A549 (cell line): Measurements from ENCODE around the gene TMEM237. TPM values are rescaled to one million over a fixed set of nuclear protein-coding genes. Genes with fewer than 3 reads are reported as not detected.

ENCODE experiments used
- ATAC-seq, 2 experiments: fragments of 200-7000 bp in 1 of 2; fragments of >200 bp in 1 of 2; cut with Nextera tagmentation in 1 of 2; cut with Tn5 transposase in 1 of 2; 3 replicates each; pipeline versions ENCODE4 v1.8.0 to v1.9.1; 2018 to 2020; ENCODE audit warnings: mild to moderate bottlenecking in 1 of 2, moderate library complexity in 1 of 2
- CTCF ChIA-PET: fragments of 300-600 bp; sonication (Branson Sonifier 250); formaldehyde crosslinking; extraction: SDS; loops from one replicate; lab custom pipeline; 2021; ENCODE audit warnings: antibody characterized with exemption, inconsistent platforms; lab: Yijun Ruan, JAX
- POLR2A ChIA-PET: fragments of 350-600 bp; formaldehyde crosslinking; extraction: SDS; loops from one replicate; lab custom pipeline; 2021; ENCODE audit warnings: antibody characterized with exemption, inconsistent platforms; lab: Yijun Ruan, JAX
- DNase-seq, 2 experiments: peaks; one replicate each; pipeline versions ENCODE4 v3.0.0 to v3.0.0-alpha.2; 2011 to 2016; ENCODE audit warnings: low read depth in 1 of 2, low spot score in 1 of 2
- FAIRE-seq: peaks from 2 replicates; lab custom pipeline; 2011; peaks lifted over from hg19 to GRCh38; lab: Jason Lieb, UNC
- H3K27ac ChIP-seq, 2 experiments: fragments of >200 bp; sonication (Bioruptor Twin); formaldehyde crosslinking; 3 replicates each; pipeline ENCODE4 v1.5.1; 2016 to 2017
- H3K4me1 ChIP-seq: fragments of >200 bp; sonication (Bioruptor Twin); formaldehyde crosslinking; 3 replicates; pipeline ENCODE4 v1.6.1; 2016
- H3K4me2 ChIP-seq: fragments of >200 bp; sonication (Bioruptor Twin); formaldehyde crosslinking; 3 replicates; pipeline ENCODE4 v1.6.1; 2016
- H3K4me3 ChIP-seq: fragments of >200 bp; sonication (Bioruptor Twin); formaldehyde crosslinking; 3 replicates; pipeline ENCODE4 v1.5.1; 2016
- H3K9me3 ChIP-seq: fragments of >200 bp; sonication (Bioruptor Twin); formaldehyde crosslinking; 3 replicates; pipeline ENCODE4 v1.6.1; 2016
- CBX2 ChIP-seq: fragments of 200-600 bp; sonication (generic); IDR thresholded peaks from 2 replicates; pipeline ENCODE4 v1.6.1; 2016; ENCODE audit warnings: low read depth, mild to moderate bottlenecking, borderline replicate concordance
- CBX8 ChIP-seq: fragments of 200-600 bp; sonication (generic); IDR thresholded peaks from 2 replicates; pipeline ENCODE4 v1.6.1; 2016
- CEBPB ChIP-seq, 2 experiments: fragments of >200 bp in 1 of 2; sonication (Bioruptor Twin) in 1 of 2; formaldehyde crosslinking in 1 of 2; IDR thresholded peaks; 2 replicates each; pipeline ENCODE4 v1.6.1; 2012 to 2016
- CHD2 ChIP-seq: fragments of 150-350 bp; IDR thresholded peaks from 2 replicates; pipeline ENCODE4 v1.6.1; 2014; ENCODE audit warnings: low read length; ENCODE audit not compliant: partially characterized antibody
- EHF ChIP-seq: fragments of 250-450 bp; sonication (Bioruptor Pico); IDR thresholded peaks from 2 replicates; pipeline ENCODE4 v1.5.0; 2020; ENCODE audit warnings: mild to moderate bottlenecking
- EP300 ChIP-seq, 2 experiments: fragments of >200 bp; sonication (Bioruptor Twin); formaldehyde crosslinking; IDR thresholded peaks; 2 replicates in 1 of 2; 3 replicates in 1 of 2; pipeline ENCODE4 v1.6.1; 2016 to 2017
- ESRRA ChIP-seq: fragments of 150-350 bp; IDR thresholded peaks from 2 replicates; pipeline ENCODE4 v1.6.1; 2014; ENCODE audit warnings: mild to moderate bottlenecking, low read length, borderline replicate concordance
- FOSB ChIP-seq: fragments of 250-450 bp; sonication (Bioruptor Pico); IDR thresholded peaks from 2 replicates; pipeline ENCODE4 v1.5.0; 2020; ENCODE audit warnings: mild to moderate bottlenecking, moderate library complexity
- FOSL2 ChIP-seq, 2 experiments: fragments of 450-650 bp in 1 of 2; fragments of >200 bp in 1 of 2; sonication (Bioruptor Twin) in 1 of 2; formaldehyde crosslinking; IDR thresholded peaks; 2 replicates each; pipeline versions ENCODE4 v1.5.0 to v1.6.1; 2016 to 2020; ENCODE audit warnings: mild to moderate bottlenecking in 1 of 2, moderate library complexity in 1 of 2
- HOXB5 ChIP-seq: fragments of 250-450 bp; sonication (Bioruptor Pico); IDR thresholded peaks from 2 replicates; pipeline ENCODE4 v1.5.0; 2020; ENCODE audit warnings: mild to moderate bottlenecking, moderate library complexity
- JUNB ChIP-seq: fragments of >200 bp; sonication (Bioruptor Twin); formaldehyde crosslinking; IDR thresholded peaks from 2 replicates; pipeline ENCODE4 v1.6.1; 2016
- MAZ ChIP-seq: fragments of 150-350 bp; IDR thresholded peaks from 2 replicates; pipeline ENCODE4 v1.6.1; 2014; ENCODE audit warnings: antibody characterized with exemption, low read depth, low read length, borderline replicate concordance
- MYC ChIP-seq: IDR thresholded peaks from 2 replicates; pipeline ENCODE4 v1.6.1; 2012; ENCODE audit warnings: mild to moderate bottlenecking, inconsistent platforms, low read length, improper control_type of control experiment, borderline replicate concordance
- NFE2L2 ChIP-seq: fragments of 150-350 bp; conservative IDR thresholded peaks from 2 replicates; pipeline ENCODE4 v1.6.1; 2014; ENCODE audit warnings: low read length
- PHF8 ChIP-seq: fragments of 200-600 bp; sonication (generic); IDR thresholded peaks from 2 replicates; pipeline ENCODE4 v1.6.1; 2016; ENCODE audit warnings: low read depth, mild to moderate bottlenecking, antibody characterized with exemption, moderate library complexity, borderline replicate concordance
- POLR2AphosphoS2 ChIP-seq: conservative IDR thresholded peaks from 2 replicates; pipeline ENCODE4 v1.6.1; 2012; ENCODE audit warnings: low read length, improper control_type of control experiment, inconsistent platforms
- RAD21 ChIP-seq, 2 experiments: fragments of >200 bp in 1 of 2; sonication (Bioruptor Twin) in 1 of 2; formaldehyde crosslinking in 1 of 2; IDR thresholded peaks in 1 of 2; conservative IDR thresholded peaks in 1 of 2; 2 replicates in 1 of 2; 3 replicates in 1 of 2; pipeline ENCODE4 v1.6.1; 2012 to 2018; ENCODE audit warnings: inconsistent platforms in 1 of 2
- RARB ChIP-seq: fragments of 250-450 bp; sonication (Bioruptor Pico); IDR thresholded peaks from 2 replicates; pipeline ENCODE4 v1.8.0; 2021; ENCODE audit warnings: mild to moderate bottlenecking, moderate library complexity
- TP53 ChIP-seq: fragments of 250-450 bp; sonication (Bioruptor Pico); IDR thresholded peaks from 2 replicates; pipeline ENCODE4 v1.5.0; 2021; ENCODE audit warnings: mild to moderate bottlenecking, moderate library complexity
- ZFP36 ChIP-seq: fragments of 450-650 bp; IDR thresholded peaks from 2 replicates; pipeline ENCODE4 v1.6.1; 2014; ENCODE audit warnings: borderline replicate concordance; ENCODE audit not compliant: partially characterized antibody
- ZSCAN20 ChIP-seq: fragments of 250-450 bp; sonication (Bioruptor Pico); IDR thresholded peaks from 2 replicates; pipeline ENCODE4 v1.8.0; 2022; ENCODE audit warnings: mild to moderate bottlenecking, moderate library complexity
- WGBS: methylation state at CpG from one replicate; pipeline ENCODE4 v1.1.6; 2017; ENCODE audit errors: missing lambda C conversion rate; 5-methylcytosine and 5-hydroxymethylcytosine counted together
- polyA plus RNA-seq, 4 experiments: library from polyadenylated mRNA; depleted of rRNA in 3 of 4; stranded (reverse); fragments of >200 nt; fragmentation: RNase III in 1 of 4; extraction: RNeasy Plus Mini Kit Qiagen cat#74134 plus additional on column Dnase treatment in 1 of 4; gene quantifications; 2 replicates in 3 of 4; 3 replicates in 1 of 4; pipeline ENCODE4 v1.2.3, GENCODE V29; 2011 to 2017
- TF ChIP-seq, protein P1 (sequence below): fragments of 200-600 bp; sonication (generic); IDR thresholded peaks from 2 replicates; pipeline ENCODE4 v1.6.1; 2016; ENCODE audit warnings: antibody characterized with exemption, mild to moderate bottlenecking, moderate library complexity
- TF ChIP-seq, protein P2 (sequence below): fragments of >200 bp; sonication (Bioruptor Twin); formaldehyde crosslinking; IDR thresholded peaks from 3 replicates; pipeline ENCODE4 v1.6.1; 2016
- TF ChIP-seq, protein P3 (sequence below): IDR thresholded peaks from 2 replicates; pipeline ENCODE4 v1.6.1; 2012
- TF ChIP-seq, protein P4 (sequence below): IDR thresholded peaks from 2 replicates; pipeline ENCODE4 v1.6.1; 2012; ENCODE audit warnings: low read depth, borderline replicate concordance
- TF ChIP-seq, protein P5 (sequence below): fragments of 150-350 bp; IDR thresholded peaks from 2 replicates; pipeline ENCODE4 v1.6.1; 2014; ENCODE audit warnings: low read depth, mild to moderate bottlenecking, low read length

TMEM237 gene
- polyA plus RNA-seq, 2 of the 4 experiments (the other 2 are of a cell fraction), result 15.7 to 37.1 TPM

DNA sequence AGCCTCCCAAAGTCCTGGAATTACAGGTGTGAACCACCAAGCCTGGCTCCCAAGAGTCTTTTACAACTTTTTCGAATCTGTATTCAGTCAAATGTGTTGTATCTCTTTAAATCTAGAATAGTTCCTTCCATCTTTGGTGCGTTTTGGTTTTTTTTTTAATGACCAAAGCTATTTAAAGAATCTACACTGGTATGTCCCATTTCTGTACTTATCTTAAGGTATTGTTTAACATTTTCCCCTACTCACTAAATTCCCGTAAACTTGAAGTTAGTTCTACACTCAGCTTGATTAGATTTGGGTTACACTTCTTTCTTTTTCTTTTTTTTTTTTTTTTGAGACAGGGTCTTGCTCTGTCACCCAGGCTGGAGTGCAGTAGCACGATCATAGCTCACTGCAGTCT lies 63.8 kb downstream of the TMEM237 start:
- FAIRE-seq (no peak), ATAC-seq (no peak), DNase-seq (no peak)
- CTCF ChIA-PET, result interaction anchor here (0.6 kb wide), 1 partner anchor 70 kb away, joined by 3 read pairs; no protein-coding TSS in a partner anchor
- H3K4me1 ChIP-seq, result peaks cover 20% of the 10 kb centered on the region; the same call in 2 of the 3 replicates
- peak overlapping the region; percentile 53 for H3K4me2 ChIP-seq
- peak overlapping the region in 1 of 2 experiments; percentile 65; a peak in 4 of 6 replicates for H3K27ac ChIP-seq
- POLR2A ChIA-PET, result no interaction called here
- H3K9me3 ChIP-seq, result no peaks in the 10 kb centered on the region
- H3K4me3 ChIP-seq, result no peak overlapping the region
- no peak for TF ChIP-seq MYC
- no peak for TF ChIP-seq PHF8
- no peak for TF ChIP-seq FOSB (CRISPR knock-in tag)
- TF ChIP-seq, protein P1, sequence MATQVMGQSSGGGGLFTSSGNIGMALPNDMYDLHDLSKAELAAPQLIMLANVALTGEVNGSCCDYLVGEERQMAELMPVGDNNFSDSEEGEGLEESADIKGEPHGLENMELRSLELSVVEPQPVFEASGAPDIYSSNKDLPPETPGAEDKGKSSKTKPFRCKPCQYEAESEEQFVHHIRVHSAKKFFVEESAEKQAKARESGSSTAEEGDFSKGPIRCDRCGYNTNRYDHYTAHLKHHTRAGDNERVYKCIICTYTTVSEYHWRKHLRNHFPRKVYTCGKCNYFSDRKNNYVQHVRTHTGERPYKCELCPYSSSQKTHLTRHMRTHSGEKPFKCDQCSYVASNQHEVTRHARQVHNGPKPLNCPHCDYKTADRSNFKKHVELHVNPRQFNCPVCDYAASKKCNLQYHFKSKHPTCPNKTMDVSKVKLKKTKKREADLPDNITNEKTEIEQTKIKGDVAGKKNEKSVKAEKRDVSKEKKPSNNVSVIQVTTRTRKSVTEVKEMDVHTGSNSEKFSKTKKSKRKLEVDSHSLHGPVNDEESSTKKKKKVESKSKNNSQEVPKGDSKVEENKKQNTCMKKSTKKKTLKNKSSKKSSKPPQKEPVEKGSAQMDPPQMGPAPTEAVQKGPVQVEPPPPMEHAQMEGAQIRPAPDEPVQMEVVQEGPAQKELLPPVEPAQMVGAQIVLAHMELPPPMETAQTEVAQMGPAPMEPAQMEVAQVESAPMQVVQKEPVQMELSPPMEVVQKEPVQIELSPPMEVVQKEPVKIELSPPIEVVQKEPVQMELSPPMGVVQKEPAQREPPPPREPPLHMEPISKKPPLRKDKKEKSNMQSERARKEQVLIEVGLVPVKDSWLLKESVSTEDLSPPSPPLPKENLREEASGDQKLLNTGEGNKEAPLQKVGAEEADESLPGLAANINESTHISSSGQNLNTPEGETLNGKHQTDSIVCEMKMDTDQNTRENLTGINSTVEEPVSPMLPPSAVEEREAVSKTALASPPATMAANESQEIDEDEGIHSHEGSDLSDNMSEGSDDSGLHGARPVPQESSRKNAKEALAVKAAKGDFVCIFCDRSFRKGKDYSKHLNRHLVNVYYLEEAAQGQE, result no peak
- no peak for TF ChIP-seq RARB
- TF ChIP-seq JUNB, result no peak
- no peak for TF ChIP-seq EP300 (IDR thresholded peaks at IDR 0.05)
- no peak for TF ChIP-seq FOSL2 (IDR thresholded peaks at IDR 0.05)
- TF ChIP-seq FOSL2 (CRISPR knock-in tag; IDR thresholded peaks at IDR 0.05), result no peak
- TF ChIP-seq CBX2, result no peak
- TF ChIP-seq RAD21 (conservative IDR thresholded peaks at IDR 0.05 in 1 of 2, IDR thresholded peaks at IDR 0.05 in 1 of 2), result no peak
- TF ChIP-seq, protein P2, sequence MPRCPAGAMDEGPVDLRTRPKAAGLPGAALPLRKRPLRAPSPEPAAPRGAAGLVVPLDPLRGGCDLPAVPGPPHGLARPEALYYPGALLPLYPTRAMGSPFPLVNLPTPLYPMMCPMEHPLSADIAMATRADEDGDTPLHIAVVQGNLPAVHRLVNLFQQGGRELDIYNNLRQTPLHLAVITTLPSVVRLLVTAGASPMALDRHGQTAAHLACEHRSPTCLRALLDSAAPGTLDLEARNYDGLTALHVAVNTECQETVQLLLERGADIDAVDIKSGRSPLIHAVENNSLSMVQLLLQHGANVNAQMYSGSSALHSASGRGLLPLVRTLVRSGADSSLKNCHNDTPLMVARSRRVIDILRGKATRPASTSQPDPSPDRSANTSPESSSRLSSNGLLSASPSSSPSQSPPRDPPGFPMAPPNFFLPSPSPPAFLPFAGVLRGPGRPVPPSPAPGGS, result no peak
- 51% methylated on average over 4 of the region's 4 CpGs for WGBS

DNA sequence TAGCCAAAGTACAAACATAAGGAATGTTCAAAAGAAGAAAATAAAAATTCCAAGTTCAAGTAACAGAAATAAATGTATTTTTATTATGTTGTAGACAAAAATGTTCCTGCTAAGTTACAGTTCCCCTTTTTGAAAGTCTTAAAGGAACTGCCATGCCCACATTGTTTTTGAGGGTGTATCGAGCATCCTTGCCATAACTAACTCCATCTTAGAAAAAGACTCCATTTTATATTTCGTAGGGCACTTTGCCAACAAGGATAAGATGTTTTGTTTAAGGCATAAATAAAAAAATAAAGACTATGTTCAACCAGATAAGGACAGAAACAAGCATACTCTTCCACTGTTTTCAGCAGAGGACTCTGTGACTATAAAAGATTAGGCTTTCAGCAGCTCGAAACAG lies 67.3 kb downstream of the TMEM237 start:
- no peak overlapping the region for H3K4me2 ChIP-seq
- peaks cover 18% of the 10 kb centered on the region; the same call in 2 of the 3 replicates for H3K4me1 ChIP-seq
- DNase-seq, result no peak
- ChIA-PET CTCF (no interaction called here), POLR2A (no interaction called here)
- no peaks in the 10 kb centered on the region for H3K9me3 ChIP-seq
- FAIRE-seq, result no peak
- ATAC-seq, result no peak
- no peak overlapping the region for H3K4me3 ChIP-seq
- no peak overlapping the region for H3K27ac ChIP-seq
- WGBS, result 60% methylated on average over 3 of the region's 3 CpGs
- TF ChIP-seq, protein P3, sequence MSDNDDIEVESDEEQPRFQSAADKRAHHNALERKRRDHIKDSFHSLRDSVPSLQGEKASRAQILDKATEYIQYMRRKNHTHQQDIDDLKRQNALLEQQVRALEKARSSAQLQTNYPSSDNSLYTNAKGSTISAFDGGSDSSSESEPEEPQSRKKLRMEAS, result no peak
- TF ChIP-seq, protein P4, sequence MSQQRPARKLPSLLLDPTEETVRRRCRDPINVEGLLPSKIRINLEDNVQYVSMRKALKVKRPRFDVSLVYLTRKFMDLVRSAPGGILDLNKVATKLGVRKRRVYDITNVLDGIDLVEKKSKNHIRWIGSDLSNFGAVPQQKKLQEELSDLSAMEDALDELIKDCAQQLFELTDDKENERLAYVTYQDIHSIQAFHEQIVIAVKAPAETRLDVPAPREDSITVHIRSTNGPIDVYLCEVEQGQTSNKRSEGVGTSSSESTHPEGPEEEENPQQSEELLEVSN, result no peak
- no peak for TF ChIP-seq ESRRA
- TF ChIP-seq CHD2, result no peak
- TF ChIP-seq, protein P5, sequence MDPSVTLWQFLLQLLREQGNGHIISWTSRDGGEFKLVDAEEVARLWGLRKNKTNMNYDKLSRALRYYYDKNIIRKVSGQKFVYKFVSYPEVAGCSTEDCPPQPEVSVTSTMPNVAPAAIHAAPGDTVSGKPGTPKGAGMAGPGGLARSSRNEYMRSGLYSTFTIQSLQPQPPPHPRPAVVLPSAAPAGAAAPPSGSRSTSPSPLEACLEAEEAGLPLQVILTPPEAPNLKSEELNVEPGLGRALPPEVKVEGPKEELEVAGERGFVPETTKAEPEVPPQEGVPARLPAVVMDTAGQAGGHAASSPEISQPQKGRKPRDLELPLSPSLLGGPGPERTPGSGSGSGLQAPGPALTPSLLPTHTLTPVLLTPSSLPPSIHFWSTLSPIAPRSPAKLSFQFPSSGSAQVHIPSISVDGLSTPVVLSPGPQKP, result no peak
- TF ChIP-seq ZFP36, result no peak
- no peak for TF ChIP-seq HOXB5 (CRISPR knock-in tag)
- TF ChIP-seq MYC, result no peak
- TF ChIP-seq ZSCAN20 (CRISPR knock-in tag), result no peak
- TF ChIP-seq POLR2AphosphoS2, result no peak
- no peak for TF ChIP-seq NFE2L2
- TF ChIP-seq CBX8, result no peak
- TF ChIP-seq EHF, result no peak
- no peak for TF ChIP-seq CBX2
- TF ChIP-seq TP53 (CRISPR knock-in tag), result no peak
- TF ChIP-seq, protein P1, result no peak
- TF ChIP-seq CEBPB (IDR thresholded peaks at IDR 0.05), result no peak
- no peak for TF ChIP-seq MAZ
